IPS-NIHi7 (cell line): ENCODE results near the gene UBAP1L.
"Not testable (repeated sequence)": the region's sequence is repeated elsewhere in the genome, so short reads cannot be mapped to it uniquely, and the experiment has no call there.

Experiments
- DNase-seq: peaks from one replicate; pipeline ENCODE4 v3.0.0; 2012; ENCODE audit warnings: mixed read lengths; ENCODE audit errors: extremely low spot score

The UBAP1L gene

DNA sequence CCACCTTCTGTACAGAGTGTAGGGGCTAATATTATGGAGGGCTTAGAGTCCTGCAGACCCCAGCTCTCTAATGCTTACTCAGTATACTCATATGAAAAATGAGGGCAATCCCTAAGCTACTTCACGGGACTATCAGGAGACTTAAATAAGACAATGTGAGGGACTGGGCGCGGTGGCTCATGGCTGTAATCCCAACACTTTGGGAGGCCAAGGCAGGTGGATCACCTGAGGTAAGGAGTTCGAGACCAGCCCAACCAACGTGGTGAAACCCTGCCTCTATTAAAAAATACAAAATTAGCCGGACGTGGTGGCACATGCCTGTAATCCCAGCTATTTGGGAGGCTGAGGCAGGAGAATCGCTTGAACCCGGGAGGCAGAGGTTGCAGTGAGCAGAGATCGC lies 15.2 kb downstream of the UBAP1L start:
- DNase-seq = not testable (repeated sequence)

DNA sequence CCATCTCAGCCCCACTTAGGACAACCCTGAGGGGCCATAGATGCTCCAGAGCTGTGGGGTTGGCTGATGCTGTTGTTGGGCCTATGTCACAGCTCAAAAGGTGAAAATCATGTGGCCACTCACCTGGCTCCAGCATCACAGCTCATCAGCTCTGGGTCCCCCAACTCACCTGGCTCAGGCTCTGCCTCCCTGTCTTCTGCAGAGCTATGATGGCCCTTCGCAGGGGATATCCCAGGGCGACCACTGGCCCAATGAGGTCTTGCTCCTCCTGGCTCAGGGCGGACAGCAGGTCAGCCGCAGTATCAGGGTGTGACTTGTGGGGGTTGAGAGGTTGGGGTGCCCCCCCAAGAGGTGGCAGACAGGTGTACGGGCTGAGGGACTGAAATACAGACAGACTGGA lies 15.7 kb downstream of the UBAP1L start:
- no peak for DNase-seq

DNA sequence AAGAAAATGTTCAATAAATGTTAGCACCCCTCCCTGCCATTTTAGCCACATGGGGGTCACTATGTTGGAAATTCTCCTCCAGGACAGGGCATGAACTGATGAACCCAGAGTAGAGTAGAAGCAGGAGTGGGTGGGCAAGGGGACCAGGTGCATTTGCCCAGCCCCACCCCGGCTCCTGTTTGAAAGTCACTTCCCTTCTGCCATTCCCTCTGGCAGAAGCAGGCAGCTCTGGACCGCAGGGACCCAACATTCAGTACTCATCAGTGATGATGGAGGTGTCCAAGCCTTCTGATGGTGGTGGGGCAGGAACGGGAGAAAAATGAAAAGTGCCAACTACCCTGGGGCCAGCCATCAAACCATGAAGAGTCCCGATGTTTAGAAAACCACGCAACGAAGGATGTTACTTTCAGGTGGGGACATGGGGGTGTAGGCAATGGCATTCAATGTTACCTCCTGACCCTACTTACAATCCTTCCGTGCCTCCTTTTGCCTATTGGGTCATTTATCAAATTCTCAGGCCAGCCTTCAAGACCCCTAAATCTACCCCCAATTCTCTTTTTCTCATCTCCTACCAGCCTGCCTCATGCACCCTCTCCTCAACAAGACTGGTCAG lies 17.2 kb downstream of the UBAP1L start:
- DNase-seq = no peak

DNA sequence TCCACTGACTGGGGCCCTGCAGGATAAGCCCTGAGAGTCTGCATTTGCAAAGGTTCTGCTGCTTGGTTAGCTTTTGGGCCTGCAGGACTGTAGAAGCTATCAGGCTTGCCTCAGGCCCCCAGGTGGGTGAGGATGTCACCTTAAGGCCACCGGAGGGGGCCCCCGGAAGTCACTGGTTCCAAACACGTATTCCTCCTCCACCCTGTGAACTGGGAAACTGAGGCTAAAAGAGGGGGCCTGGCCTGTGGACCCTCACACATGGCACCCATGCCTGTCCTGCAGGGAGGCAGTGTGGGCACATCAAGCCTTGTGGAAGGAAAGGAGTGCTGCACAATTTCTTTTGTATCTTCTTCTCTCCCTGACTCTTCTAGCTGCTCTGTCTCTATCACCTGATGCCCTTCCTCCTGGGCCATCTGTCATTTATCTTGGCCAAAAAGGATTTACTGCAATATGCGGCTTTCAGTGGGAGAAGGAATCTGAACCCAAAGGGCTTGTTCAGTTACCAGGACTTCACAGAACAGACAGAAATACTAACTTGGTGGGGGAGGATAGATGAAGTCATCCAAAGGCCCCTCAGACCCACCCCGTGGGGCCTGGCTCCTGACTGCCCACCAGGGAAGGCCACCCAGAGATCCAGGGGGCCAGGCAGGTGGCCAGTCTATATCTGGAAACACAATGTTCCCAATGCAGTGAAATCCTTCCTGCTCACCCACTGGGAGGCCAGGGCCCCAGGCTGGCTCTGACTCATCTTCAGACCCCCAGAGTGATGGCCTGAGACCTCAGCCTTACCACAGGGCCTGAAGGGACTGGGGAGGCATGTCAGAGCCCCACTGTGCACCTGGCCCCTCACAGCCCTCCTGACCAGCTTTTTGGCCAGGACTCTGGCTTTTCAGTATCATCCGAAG lies 18.3 kb downstream of the UBAP1L start:
- no peak for DNase-seq

GRCh38 chr15:65095747-65096104 lies 19.3 kb downstream of the UBAP1L start:
- no peak for DNase-seq

- DNase-seq = no peak
Observed at GRCh38 chr15:65095011-65095746, 19.8 kb downstream of the UBAP1L start.

- DNase-seq = no peak
Observed at GRCh38 chr15:65094294-65094995, 20.6 kb downstream of the UBAP1L start.

DNA sequence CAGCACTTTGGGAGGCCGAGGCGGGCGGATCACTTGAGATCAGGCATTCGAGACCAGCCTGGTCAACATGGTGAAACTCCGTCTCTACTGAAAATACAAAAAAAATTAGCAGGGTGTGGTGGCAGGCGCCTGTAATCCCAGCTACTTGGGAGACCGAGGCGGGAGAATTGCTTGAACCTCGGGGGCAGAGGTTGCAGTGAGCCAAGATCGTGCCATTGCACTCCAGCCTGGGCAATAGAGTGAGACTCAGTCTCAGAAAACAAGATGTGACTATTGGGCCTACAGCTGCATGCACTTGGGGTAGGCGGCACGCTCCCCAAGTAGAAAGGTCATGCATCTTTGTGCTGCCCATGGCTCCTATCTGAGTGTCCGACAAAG lies 21.2 kb downstream of the UBAP1L start:
- not testable (repeated sequence) for DNase-seq

DNA sequence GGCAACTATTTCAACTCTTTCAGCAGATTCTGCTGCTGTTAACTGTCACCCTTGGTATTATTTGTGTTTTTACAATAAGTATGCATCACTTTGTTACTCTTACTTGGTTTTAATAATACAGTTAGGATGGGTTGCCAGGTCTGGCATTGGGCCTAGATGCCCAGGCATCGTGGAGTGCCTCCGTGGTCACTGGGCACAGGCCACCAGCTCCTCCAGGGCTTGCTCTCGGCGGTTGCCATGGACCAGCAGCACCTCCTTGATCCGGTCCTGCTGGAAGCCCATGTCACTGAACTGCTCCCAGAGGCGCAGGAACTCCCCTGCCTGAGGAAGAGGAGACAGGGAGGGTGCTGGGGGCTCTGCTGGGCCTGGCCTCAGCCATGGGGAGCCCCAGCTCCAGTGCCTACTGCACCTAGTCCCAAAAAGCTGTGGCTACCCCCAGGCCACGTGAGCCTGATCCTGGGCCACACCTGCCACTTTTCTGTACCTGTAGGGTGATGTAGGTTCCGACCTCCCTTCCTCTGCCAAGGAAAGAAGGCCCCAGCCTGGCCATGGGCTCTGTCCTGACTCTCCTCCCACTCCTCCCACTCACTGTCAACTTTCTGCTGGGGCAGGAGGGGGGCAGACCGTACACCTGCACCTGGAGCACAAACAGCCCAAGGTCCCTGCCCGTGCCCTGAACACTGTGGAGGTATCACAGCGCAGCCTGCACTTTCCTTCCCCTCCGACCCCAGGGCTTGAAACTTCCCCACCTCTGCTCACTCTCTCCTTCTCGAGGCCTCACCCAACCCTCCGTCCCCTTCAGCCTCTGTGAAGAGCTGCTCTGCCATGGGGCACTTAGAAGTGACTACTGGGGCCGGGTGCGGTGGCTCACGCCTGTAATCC lies 21.8 kb downstream of the UBAP1L start:
- DNase-seq = no peak

GRCh38 chr15:65091946-65092770 lies 22.8 kb downstream of the UBAP1L start:
- DNase-seq = no peak

DNA sequence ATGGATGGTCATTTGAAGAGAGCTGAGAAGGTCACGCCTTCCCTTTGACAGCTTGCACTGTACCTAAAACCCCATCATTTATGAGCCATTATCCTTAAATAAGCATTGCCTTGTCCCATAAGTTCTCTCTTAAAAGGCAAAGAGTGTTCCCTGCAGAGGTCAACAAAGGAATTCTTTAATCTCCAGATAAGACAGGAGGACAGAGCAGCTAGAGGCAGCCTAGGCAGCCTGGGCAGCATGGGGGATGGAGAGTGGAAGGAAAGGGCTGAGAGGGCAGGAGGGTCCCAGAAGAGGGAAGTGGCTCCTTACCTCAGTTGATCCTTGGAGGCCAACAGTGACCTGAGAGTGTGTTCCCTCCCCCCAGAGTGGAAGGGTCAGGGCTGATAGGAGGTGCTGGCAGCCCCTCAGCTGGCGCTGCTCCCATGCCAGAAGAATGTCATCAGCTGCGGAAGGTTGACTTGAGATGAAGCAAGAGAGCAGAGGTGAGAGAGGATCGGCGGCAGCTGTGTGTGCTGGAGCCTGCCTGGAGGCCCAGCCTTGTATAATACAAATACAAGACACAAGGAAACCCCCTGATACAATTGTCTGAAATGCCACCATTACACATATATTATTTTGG lies 25.7 kb downstream of the UBAP1L start:
- DNase-seq = no peak

DNA sequence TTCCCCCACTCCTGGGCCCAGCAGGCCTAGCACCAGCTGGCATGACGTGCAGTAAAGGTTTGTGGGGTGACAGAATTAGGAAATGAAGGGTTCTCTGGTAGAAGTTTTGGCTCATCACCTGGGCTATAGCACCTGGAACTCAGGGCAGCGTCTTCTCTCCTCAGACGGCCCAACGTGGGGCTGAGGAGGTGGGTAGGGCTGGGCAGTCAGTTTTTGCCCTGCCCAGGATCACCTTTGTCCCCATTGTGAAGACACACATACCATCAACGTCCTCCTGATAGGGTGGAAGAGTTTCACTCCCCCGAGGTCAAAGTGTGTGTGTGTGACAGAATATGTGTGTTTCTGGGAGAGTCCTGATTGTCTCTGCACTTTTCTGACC lies 26.4 kb downstream of the UBAP1L start:
- no peak for DNase-seq

- DNase-seq = no peak
Observed at GRCh38 chr15:65087873-65088642, 26.9 kb downstream of the UBAP1L start.

- DNase-seq = no peak
Observed at GRCh38 chr15:65087411-65087810, 27.6 kb downstream of the UBAP1L start.

DNA sequence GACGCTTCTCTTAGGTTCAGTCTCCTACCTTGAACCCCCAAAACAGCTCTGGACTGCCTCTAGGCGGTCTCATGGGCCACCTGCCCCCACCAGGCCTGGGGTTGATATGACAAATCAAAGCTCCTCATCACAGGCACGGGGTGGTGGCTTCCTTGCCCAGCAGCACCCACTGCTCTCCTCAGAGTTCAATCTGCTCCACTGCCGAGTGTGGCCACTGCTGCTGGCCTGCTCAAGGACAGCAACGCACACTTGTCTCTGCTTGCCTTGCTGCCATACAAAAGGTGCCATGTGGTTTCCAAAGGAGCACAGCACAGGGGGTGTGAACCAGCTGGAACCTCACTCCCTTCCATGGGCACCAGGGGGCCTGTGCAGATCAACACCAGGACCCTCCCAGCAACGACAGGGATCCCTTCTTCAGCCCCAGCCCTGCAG lies 28.3 kb downstream of the UBAP1L start:
- no peak for DNase-seq

- DNase-seq = peak; percentile 66
Observed at GRCh38 chr15:65085990-65086679, 28.9 kb downstream of the UBAP1L start.

DNA sequence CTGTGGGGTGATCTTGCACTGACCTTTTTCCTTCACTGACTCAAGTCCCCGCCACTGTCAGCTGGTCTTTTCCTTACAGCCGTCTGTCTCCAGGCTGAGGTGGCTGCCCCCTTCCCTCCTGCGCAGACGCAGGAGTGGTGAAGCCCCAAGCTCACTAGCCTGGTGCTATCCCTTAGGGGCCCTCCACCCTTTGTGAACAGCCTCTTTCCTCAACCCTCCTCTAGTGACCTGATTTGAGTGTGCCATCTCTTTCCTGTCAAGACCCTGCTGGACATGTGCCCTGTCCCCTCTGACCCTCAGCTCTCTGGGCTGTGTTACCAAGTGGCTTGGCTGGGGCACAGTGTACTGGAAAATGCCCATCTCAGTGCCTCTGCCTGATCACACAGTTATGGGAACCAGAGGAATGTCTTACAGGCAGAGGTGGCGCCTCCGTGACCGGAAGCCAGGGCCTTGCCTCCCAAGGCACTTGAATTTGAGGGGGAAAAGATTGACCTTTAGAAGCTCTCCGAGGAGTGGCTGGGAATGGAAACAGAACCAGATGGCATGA lies 29.7 kb downstream of the UBAP1L start:
- DNase-seq = no peak
